ENCODE measurements around the gene TMCO6.

TMCO6 gene

DNA sequence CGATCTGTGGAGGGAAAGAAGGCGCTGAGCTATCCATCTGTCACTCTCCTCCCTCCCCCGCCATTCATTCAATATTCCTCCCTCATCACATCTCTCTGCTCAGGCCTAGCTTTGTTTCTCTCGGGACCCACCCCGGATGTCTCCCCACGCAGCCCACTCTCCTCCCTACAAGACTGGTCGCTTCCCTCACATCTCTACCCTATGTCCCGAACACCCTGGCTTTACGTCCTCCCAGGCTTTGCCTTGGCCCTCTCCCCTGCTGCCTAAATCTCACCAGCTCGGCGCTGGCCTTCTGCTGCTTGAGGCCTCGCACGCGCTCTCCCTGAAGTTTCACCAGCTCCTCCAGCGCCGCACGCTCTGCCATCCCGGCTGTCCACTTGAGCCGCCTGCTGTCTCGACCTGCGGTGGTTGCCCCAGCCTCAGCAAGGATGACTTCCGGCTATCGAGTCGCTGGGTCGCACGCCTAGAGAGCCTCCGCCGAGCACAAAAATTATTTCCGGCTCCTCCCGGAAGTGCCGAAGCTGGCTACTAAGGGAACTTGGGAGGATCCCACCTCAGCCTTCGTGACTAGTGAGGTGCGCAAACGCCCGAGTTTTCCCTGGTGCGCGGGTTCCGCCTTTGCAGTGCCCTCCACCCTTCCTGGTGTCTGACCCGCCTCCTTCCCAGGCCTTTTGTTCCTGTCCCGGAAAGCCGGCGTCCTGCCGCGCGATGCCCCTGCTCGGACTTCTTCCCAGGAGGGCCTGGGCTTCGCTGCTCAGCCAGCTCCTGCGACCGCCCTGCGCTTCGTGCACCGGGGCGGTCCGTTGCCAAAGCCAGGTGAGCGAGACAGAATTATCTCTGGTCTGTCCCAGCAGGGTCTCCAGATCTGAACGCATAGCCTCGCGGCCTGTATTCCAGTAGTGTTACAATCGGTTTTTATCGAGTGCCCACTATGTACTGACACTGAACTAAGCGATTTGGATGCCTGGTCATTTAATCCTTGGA lies 52.0 kb downstream of the TMCO6 start, which contains the start of the genes HARS1 and HARS2:
TSS of gene HARS1 (minus strand) at position 430 of the 984 bp plus-strand sequence. CDS start at position 364, 66 bp downstream.
TSS of gene HARS2 (plus strand) at position 515 of the 984 bp plus-strand sequence. CDS start at position 709, 194 bp downstream.
- Histone ChIP-seq H3K27ac (ENCODE audit: extremely low read depth, low read depth, low read length) (peak within 1 kb of the TSS; percentile 75), H3K4me3 (ENCODE audit: low read depth, low read length) (peak within 1 kb of the TSS; percentile 72), H3K4me1 (ENCODE audit: control insufficient read depth, insufficient read depth, low read length) (0 out of 2 replicates have a peak, but pooled peaks cover 2% of the 10 kb centered on the region), H3K9me3 (ENCODE audit: control insufficient read depth, insufficient read depth, low read depth, low read length) (no peaks in the 10 kb centered on the region), H3K36me3 (ENCODE audit: control insufficient read depth in 2 of 2, insufficient read depth in 1 of 2, low read length in 2 of 2) (peaks cover 46 to 66% of the 10 kb centered on the region in 2 experiments)
- POLR2A ChIA-PET = interaction anchor here (0.6 to 2.8 kb wide), 21 partner anchors 10 to 444 kb away, joined by 3 to 51 read pairs (median 6); partner anchors contain the start of genes ANKHD1, APBB3, DND1 and HBEGF
- CTCF ChIA-PET = interaction anchor here (0.6 to 2.0 kb wide), 5 partner anchors 17 to 553 kb away, joined by 3 to 8 read pairs (median 3); no protein-coding TSS in a partner anchor
- 0 out of 2 replicates have a peak, but pooled peaks have one; percentile 22 for TF ChIP-seq ZNF664 (tag by site-specific recombination; IDR thresholded peaks at IDR 0.05)
- TF ChIP-seq ZNF24 (tag by site-specific recombination; IDR thresholded peaks at IDR 0.05) = peak; percentile 57
- TF ChIP-seq ZNF830 (tag by site-specific recombination; IDR thresholded peaks at IDR 0.05; ENCODE audit: low read depth) = no peak
- TF ChIP-seq ZNF660 (tag by site-specific recombination; IDR thresholded peaks at IDR 0.05) = peak; percentile 82
- peak; percentile 59; the same call in 1 of the 2 replicates for TF ChIP-seq ZBTB20 (tag by site-specific recombination; IDR thresholded peaks at IDR 0.05)
- TF ChIP-seq, protein P1, sequence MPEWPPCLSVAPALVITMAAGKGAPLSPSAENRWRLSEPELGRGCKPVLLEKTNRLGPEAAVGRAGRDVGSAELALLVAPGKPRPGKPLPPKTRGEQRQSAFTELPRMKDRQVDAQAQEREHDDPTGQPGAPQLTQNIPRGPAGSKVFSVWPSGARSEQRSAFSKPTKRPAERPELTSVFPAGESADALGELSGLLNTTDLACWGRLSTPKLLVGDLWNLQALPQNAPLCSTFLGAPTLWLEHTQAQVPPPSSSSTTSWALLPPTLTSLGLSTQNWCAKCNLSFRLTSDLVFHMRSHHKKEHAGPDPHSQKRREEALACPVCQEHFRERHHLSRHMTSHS (tag by site-specific recombination; IDR thresholded peaks at IDR 0.05) = no peak
- TF ChIP-seq ZNF37A (tag by site-specific recombination; IDR thresholded peaks at IDR 0.05) = no peak
- peak; percentile 96 for TF ChIP-seq ZNF501 (tag by site-specific recombination; IDR thresholded peaks at IDR 0.05)
- TF ChIP-seq, protein P2, sequence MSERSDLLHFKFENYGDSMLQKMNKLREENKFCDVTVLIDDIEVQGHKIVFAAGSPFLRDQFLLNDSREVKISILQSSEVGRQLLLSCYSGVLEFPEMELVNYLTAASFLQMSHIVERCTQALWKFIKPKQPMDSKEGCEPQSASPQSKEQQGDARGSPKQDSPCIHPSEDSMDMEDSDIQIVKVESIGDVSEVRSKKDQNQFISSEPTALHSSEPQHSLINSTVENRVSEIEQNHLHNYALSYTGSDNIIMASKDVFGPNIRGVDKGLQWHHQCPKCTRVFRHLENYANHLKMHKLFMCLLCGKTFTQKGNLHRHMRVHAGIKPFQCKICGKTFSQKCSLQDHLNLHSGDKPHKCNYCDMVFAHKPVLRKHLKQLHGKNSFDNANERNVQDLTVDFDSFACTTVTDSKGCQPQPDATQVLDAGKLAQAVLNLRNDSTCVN (tag by site-specific recombination; optimal IDR thresholded peaks at IDR 0.05) = peak; percentile 61
- TF ChIP-seq ZNF184 (tag by site-specific recombination; IDR thresholded peaks at IDR 0.05) = 0 out of 2 replicates have a peak, but pooled peaks have one; percentile 8
- peak; percentile 86; the same call in 1 of the 2 replicates for TF ChIP-seq GLI4 (tag by site-specific recombination; IDR thresholded peaks at IDR 0.05)
- peak; percentile 86 for TF ChIP-seq IKZF3 (tag by site-specific recombination; IDR thresholded peaks at IDR 0.05)
- TF ChIP-seq, protein P3, sequence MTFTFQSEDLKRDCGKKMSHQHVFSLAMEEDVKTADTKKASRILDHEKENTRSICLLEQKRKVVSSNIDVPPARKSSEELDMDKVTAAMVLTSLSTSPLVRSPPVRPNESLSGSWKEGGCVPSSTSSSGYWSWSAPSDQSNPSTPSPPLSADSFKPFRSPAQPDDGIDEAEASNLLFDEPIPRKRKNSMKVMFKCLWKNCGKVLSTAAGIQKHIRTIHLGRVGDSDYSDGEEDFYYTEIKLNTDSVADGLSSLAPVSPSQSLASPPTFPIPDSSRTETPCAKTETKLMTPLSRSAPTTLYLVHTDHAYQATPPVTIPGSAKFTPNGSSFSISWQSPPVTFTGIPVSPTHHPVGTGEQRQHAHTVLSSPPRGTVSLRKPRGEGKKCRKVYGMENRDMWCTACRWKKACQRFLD (tag by site-specific recombination; IDR thresholded peaks at IDR 0.05) = no peak
- TF ChIP-seq, protein P4, sequence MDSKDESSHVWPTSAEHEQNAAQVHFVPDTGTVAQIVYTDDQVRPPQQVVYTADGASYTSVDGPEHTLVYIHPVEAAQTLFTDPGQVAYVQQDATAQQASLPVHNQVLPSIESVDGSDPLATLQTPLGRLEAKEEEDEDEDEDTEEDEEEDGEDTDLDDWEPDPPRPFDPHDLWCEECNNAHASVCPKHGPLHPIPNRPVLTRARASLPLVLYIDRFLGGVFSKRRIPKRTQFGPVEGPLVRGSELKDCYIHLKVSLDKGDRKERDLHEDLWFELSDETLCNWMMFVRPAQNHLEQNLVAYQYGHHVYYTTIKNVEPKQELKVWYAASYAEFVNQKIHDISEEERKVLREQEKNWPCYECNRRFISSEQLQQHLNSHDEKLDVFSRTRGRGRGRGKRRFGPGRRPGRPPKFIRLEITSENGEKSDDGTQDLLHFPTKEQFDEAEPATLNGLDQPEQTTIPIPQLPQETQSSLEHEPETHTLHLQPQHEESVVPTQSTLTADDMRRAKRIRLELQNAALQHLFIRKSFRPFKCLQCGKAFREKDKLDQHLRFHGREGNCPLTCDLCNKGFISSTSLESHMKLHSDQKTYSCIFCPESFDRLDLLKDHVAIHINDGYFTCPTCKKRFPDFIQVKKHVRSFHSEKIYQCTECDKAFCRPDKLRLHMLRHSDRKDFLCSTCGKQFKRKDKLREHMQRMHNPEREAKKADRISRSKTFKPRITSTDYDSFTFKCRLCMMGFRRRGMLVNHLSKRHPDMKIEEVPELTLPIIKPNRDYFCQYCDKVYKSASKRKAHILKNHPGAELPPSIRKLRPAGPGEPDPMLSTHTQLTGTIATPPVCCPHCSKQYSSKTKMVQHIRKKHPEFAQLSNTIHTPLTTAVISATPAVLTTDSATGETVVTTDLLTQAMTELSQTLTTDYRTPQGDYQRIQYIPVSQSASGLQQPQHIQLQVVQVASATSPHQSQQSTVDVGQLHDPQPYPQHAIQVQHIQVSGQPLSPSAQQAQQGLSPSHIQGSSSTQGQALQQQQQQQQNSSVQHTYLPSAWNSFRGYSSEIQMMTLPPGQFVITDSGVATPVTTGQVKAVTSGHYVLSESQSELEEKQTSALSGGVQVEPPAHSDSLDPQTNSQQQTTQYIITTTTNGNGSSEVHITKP (tag by site-specific recombination; IDR thresholded peaks at IDR 0.05) = peak; percentile 76
- peak; percentile 68; the same call in 1 of the 2 replicates for TF ChIP-seq ZEB2 (tag by site-specific recombination; IDR thresholded peaks at IDR 0.05)
- peak; percentile 83 for TF ChIP-seq SP7 (tag by site-specific recombination; IDR thresholded peaks at IDR 0.05)
- TF ChIP-seq, protein P5, sequence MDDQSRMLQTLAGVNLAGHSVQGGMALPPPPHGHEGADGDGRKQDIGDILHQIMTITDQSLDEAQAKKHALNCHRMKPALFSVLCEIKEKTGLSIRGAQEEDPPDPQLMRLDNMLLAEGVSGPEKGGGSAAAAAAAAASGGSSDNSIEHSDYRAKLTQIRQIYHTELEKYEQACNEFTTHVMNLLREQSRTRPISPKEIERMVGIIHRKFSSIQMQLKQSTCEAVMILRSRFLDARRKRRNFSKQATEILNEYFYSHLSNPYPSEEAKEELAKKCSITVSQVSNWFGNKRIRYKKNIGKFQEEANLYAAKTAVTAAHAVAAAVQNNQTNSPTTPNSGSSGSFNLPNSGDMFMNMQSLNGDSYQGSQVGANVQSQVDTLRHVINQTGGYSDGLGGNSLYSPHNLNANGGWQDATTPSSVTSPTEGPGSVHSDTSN (CRISPR knock-in tag; IDR thresholded peaks at IDR 0.05) = peak; percentile 61; the same call in 1 of the 2 replicates
- TF ChIP-seq, protein P6, sequence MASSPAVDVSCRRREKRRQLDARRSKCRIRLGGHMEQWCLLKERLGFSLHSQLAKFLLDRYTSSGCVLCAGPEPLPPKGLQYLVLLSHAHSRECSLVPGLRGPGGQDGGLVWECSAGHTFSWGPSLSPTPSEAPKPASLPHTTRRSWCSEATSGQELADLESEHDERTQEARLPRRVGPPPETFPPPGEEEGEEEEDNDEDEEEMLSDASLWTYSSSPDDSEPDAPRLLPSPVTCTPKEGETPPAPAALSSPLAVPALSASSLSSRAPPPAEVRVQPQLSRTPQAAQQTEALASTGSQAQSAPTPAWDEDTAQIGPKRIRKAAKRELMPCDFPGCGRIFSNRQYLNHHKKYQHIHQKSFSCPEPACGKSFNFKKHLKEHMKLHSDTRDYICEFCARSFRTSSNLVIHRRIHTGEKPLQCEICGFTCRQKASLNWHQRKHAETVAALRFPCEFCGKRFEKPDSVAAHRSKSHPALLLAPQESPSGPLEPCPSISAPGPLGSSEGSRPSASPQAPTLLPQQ (tag by site-specific recombination; IDR thresholded peaks at IDR 0.05) = 0 out of 2 replicates have a peak, but pooled peaks have one; percentile 87
- peak; percentile 75; the same call in 1 of the 2 replicates for TF ChIP-seq ZNF610 (tag by site-specific recombination; IDR thresholded peaks at IDR 0.05; ENCODE audit: borderline replicate concordance)
- TF ChIP-seq, protein P7, sequence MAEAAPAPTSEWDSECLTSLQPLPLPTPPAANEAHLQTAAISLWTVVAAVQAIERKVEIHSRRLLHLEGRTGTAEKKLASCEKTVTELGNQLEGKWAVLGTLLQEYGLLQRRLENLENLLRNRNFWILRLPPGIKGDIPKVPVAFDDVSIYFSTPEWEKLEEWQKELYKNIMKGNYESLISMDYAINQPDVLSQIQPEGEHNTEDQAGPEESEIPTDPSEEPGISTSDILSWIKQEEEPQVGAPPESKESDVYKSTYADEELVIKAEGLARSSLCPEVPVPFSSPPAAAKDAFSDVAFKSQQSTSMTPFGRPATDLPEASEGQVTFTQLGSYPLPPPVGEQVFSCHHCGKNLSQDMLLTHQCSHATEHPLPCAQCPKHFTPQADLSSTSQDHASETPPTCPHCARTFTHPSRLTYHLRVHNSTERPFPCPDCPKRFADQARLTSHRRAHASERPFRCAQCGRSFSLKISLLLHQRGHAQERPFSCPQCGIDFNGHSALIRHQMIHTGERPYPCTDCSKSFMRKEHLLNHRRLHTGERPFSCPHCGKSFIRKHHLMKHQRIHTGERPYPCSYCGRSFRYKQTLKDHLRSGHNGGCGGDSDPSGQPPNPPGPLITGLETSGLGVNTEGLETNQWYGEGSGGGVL (tag by site-specific recombination; IDR thresholded peaks at IDR 0.05) = peak; percentile 54; the same call in 1 of the 2 replicates
- peak; percentile 70; the same call in 1 of the 2 replicates for TF ChIP-seq ZFP37 (tag by site-specific recombination; IDR thresholded peaks at IDR 0.05)
- no peak for TF ChIP-seq ZNF544 (tag by site-specific recombination; IDR thresholded peaks at IDR 0.05)
- TF ChIP-seq ZNF433 (tag by site-specific recombination; IDR thresholded peaks at IDR 0.05; ENCODE audit: low read depth) = no peak

All from HEK293 (cell line).